Activated B cell treated with CpG ODN at 0.5 μM for 24 hours (primary cell): Measurements from ENCODE around the gene OR5AU1. TPM values are rescaled to one million over a fixed set of nuclear protein-coding genes. Genes with fewer than 3 reads are reported as not detected.
"Not testable (repeated sequence)": the region's sequence is repeated elsewhere in the genome, so short reads cannot be mapped to it uniquely, and the experiment has no call there.

Experiments
- ATAC-seq: fragments of 200-7000 bp; cut with Tn5 transposase; one replicate; pipeline ENCODE4 v1.10.0; 2021; ENCODE audit warnings: low read depth, mild to moderate bottlenecking, moderate library complexity
- CTCF ChIA-PET: fragments of 350-600 bp; sonication (Branson Sonifier 250); formaldehyde crosslinking; loops from one replicate; lab custom pipeline; 2021; ENCODE audit warnings: antibody characterized with exemption; lab: Charles Lee
- POLR2A ChIA-PET: fragments of 350-600 bp; sonication (Branson Sonifier 250); formaldehyde crosslinking; loops from one replicate; lab custom pipeline; 2021; ENCODE audit warnings: antibody characterized with exemption; lab: Charles Lee
- DNase-seq: peaks from one replicate; pipeline ENCODE4 v3.0.0; 2022
- H3K27ac Mint-ChIP-seq: one replicate; pipeline ENCODE4 v1.8.0; 2020; ENCODE audit warnings: mixed read lengths
- H3K27me3 Mint-ChIP-seq: one replicate; pipeline ENCODE4 v1.8.0; 2021; ENCODE audit warnings: mixed read lengths
- H3K36me3 Mint-ChIP-seq: one replicate; pipeline ENCODE4 v1.8.0; 2021; ENCODE audit warnings: low read depth, mixed read lengths
- H3K4me1 Mint-ChIP-seq: one replicate; pipeline ENCODE4 v1.8.0; 2021; ENCODE audit warnings: mixed read lengths
- H3K4me3 Mint-ChIP-seq: one replicate; pipeline ENCODE4 v1.8.0; 2020; ENCODE audit warnings: mild to moderate bottlenecking, mixed read lengths
- H3K9me3 Mint-ChIP-seq: one replicate; pipeline ENCODE4 v1.8.0; 2020; ENCODE audit warnings: mixed read lengths
- intact Hi-C: fragments of 100-400 bp; cut with micrococcal nuclease; formaldehyde crosslinking; loops from one replicate; pipeline ENCODE4 v1.15.1; 2024
- total RNA-seq: library from RNA; stranded (reverse); gene quantifications from 2 replicates; pipeline ENCODE4 v1.2.3, GENCODE V29; 2022
- TF ChIP-seq, protein P1 (sequence below): fragments of 200-600 bp; IDR thresholded peaks from one replicate; pipeline ENCODE4 v1.8.0; 2022; ENCODE audit warnings: antibody characterized with exemption, mild to moderate bottlenecking

Gene OR5AU1
- total RNA-seq, 1 donor from 2014 or later, result not detected

DNA sequence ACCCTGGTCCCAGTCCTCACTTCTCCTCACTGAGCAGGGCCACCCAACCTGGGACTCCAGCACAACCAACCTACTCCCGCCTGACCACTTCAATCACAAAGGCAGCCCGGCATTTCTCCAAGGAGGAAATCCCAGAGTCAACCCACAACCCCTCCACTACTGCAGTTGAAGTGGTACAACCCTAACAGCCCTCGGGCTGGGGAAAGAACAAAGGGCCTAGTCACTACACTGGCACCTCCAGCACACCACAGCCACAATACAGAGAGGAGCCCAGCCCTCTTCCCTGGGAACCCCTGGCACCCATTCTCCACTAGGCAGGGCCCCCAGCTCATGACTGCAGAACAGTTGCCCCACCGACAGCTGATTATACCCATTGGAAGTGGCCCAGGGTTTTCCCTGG lies 13.7 kb upstream of the OR5AU1 start:
- DNase-seq (no peak), ATAC-seq (no peak)
- Mint-ChIP-seq H3K4me3 (no peak overlapping the region), H3K36me3 (no peaks in the 10 kb centered on the region), H3K27ac (no peak overlapping the region), H3K4me1 (no peaks in the 10 kb centered on the region), H3K27me3 (peaks cover 30% of the 10 kb centered on the region), H3K9me3 (no peaks in the 10 kb centered on the region)
- ChIA-PET POLR2A (no interaction called here), CTCF (no interaction called here)
- TF ChIP-seq, protein P1, sequence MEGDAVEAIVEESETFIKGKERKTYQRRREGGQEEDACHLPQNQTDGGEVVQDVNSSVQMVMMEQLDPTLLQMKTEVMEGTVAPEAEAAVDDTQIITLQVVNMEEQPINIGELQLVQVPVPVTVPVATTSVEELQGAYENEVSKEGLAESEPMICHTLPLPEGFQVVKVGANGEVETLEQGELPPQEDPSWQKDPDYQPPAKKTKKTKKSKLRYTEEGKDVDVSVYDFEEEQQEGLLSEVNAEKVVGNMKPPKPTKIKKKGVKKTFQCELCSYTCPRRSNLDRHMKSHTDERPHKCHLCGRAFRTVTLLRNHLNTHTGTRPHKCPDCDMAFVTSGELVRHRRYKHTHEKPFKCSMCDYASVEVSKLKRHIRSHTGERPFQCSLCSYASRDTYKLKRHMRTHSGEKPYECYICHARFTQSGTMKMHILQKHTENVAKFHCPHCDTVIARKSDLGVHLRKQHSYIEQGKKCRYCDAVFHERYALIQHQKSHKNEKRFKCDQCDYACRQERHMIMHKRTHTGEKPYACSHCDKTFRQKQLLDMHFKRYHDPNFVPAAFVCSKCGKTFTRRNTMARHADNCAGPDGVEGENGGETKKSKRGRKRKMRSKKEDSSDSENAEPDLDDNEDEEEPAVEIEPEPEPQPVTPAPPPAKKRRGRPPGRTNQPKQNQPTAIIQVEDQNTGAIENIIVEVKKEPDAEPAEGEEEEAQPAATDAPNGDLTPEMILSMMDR, result no peak
- intact Hi-C loops, result no loop called here

GRCh38 chr14:21168055-21168454 lies 12.2 kb upstream of the OR5AU1 start:
- H3K4me3 Mint-ChIP-seq, result no peak overlapping the region
- DNase-seq (no peak), ATAC-seq (no peak)
- intact Hi-C loops, result no loop called here
- POLR2A ChIA-PET, result no interaction called here
- no peaks in the 10 kb centered on the region for H3K4me1 Mint-ChIP-seq
- H3K27me3 Mint-ChIP-seq, result peaks cover 34% of the 10 kb centered on the region
- TF ChIP-seq, protein P1, result no peak
- no peaks in the 10 kb centered on the region for H3K9me3 Mint-ChIP-seq
- no peaks in the 10 kb centered on the region for H3K36me3 Mint-ChIP-seq
- CTCF ChIA-PET, result no interaction called here
- no peak overlapping the region for H3K27ac Mint-ChIP-seq

DNA sequence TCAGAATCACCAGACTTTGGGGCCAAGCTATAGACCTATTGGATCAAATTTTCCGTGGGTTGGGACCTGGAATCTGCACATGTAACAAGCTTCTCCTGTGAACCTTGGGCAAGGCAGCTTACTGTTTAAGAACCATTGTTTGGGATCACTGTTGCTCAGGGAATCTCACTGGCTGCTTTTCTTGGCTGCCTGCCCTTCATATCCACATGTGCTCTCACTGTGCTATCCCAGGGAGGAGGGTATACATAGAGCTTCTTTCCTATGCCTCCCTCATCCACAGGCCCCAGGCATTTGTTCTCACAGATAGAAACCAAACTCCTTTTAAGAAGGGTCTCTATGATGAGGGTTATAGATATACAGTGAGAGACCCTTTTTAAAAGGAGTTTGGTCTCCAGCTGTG lies 9.8 kb upstream of the OR5AU1 start:
- H3K9me3 Mint-ChIP-seq, ATAC-seq, POLR2A ChIA-PET, intact Hi-C loops, DNase-seq, H3K27ac Mint-ChIP-seq, H3K4me3 Mint-ChIP-seq, CTCF ChIA-PET, H3K4me1 Mint-ChIP-seq, H3K36me3 Mint-ChIP-seq: not testable (repeated sequence)
- peaks cover 30% of the 10 kb centered on the region for H3K27me3 Mint-ChIP-seq

GRCh38 chr14:21165002-21165605 lies 9.2 kb upstream of the OR5AU1 start:
- H3K27ac Mint-ChIP-seq, H3K36me3 Mint-ChIP-seq, H3K4me1 Mint-ChIP-seq, DNase-seq, H3K4me3 Mint-ChIP-seq, CTCF ChIA-PET, H3K9me3 Mint-ChIP-seq, intact Hi-C loops, POLR2A ChIA-PET, ATAC-seq: not testable (repeated sequence)
- H3K27me3 Mint-ChIP-seq, result peaks cover 24% of the 10 kb centered on the region

DNA sequence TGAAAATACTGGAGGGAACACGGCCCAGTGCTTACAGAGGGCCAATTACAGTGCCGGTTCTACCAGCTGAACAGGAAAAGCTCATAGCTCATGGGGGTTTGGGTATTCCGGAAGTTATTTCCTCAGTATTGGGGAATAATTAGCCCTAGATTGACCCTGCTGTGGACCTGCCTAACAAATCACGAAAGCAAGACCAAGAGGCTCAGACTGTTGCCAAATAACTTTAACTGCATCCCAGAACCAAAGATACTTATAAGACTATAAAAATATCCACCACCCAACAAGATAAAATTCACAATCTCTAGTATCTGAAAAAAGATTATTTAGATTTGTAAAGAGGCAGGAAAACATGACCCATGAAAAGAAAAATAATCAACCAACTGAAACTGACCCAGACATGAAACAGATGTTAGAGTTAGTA lies 8.0 kb upstream of the OR5AU1 start:
- intact Hi-C loops, result no loop called here
- Mint-ChIP-seq H3K4me1 (no peaks in the 10 kb centered on the region), H3K9me3 (no peaks in the 10 kb centered on the region), H3K36me3 (no peaks in the 10 kb centered on the region), H3K27ac (no peak overlapping the region), H3K27me3 (peaks cover 18% of the 10 kb centered on the region), H3K4me3 (no peak overlapping the region)
- TF ChIP-seq, protein P1, result no peak
- ChIA-PET CTCF (no interaction called here), POLR2A (no interaction called here)
- DNase-seq, result no peak
- ATAC-seq, result no peak

- DNase-seq (no peak), ATAC-seq (no peak)
- intact Hi-C loops, result no loop called here
- TF ChIP-seq, protein P1, result no peak
- no peaks in the 10 kb centered on the region for H3K4me1 Mint-ChIP-seq
- ChIA-PET CTCF (no interaction called here), POLR2A (no interaction called here)
- H3K4me3 Mint-ChIP-seq, result no peak overlapping the region
- H3K27me3 Mint-ChIP-seq, result peaks cover 22% of the 10 kb centered on the region
- H3K9me3 Mint-ChIP-seq, result no peaks in the 10 kb centered on the region
- no peaks in the 10 kb centered on the region for H3K36me3 Mint-ChIP-seq
- no peak overlapping the region for H3K27ac Mint-ChIP-seq
Observed at GRCh38 chr14:21162081-21162480, 6.2 kb upstream of the OR5AU1 start.
